ENCODE results near the gene SLC2A13.
"Not testable (repeated sequence)": the region's sequence is repeated elsewhere in the genome, so short reads cannot be mapped to it uniquely, and the experiment has no call there.

DNA sequence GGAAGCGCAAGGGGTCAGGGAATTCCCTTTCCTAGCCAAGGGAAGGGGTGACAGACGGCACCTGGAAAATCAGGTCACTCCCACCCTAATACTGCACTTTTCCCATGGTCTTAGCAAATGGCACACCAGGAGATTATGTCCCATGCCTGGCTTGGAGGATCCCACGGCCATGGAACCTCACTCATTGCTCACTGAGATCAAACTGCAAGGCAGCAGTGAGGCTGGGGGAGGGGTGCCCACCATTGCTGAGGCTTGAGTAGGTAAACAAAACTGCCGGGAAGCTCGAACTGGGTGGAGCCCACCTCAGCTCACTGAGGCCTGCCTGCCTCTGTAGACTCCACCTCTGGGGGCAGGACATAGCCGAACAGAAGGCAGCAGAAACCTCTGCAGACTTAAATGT, 359.7 kb downstream of the SLC2A13 start:
- not testable (repeated sequence) for TF ChIP-seq CHD4 (IDR thresholded peaks at IDR 0.05); MYC (IDR thresholded peaks at IDR 0.05; ENCODE audit: insufficient read depth, insufficient read length, insufficient replicate concordance, low read length, severe bottlenecking); FOS (IDR thresholded peaks at IDR 0.05; ENCODE audit: borderline replicate concordance, extremely low read depth, insufficient read length)

All from GM12878 (cell line).